ENCODE measurements around the gene C9orf78.

Gene C9orf78

GRCh38 chr9:129839324-129840023 is 4.4 kb upstream of the C9orf78 start:
- DNase-seq (ENCODE audit: low read depth): no peak

- peak; percentile 25 for DNase-seq (ENCODE audit: low read depth)
These were observed 3.7 kb upstream of the C9orf78 start for GRCh38 chr9:129838707-129839259.

DNA sequence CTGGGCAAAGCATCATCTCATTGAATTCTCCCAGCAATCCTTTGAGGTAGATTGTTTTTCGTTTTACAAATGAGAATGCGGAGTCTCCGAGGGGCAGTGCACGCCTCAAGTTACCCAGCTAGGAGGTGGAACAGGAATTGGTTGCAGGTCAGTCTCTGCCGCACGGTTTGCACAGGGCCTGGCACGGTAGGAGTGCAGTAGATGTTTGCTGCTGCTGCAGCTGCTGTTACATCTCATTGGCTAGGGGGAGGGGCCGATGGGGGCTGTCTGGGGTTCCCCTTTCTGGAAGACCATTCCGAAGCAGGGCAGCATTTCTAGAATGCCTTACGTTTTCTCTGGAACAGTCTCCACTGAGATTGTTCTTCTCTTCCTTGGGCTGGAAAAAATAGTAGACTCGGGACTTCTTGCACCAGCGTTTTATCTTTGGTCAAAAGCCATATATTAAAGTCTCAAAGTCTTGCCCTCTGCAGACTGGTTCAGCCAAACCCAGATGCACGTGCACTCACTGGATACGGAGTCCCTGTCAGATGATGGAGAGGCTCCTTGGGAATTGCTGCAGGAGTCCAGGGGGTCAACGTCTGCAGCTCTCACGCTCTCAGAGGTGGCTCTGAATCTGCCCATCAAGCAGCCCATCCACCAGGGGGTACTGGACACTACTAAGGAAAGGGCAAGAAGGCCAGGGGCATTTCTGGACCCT is 1.4 kb upstream of the C9orf78 start:
- DNase-seq (ENCODE audit: low read depth): peak; percentile 46

- DNase-seq (ENCODE audit: low read depth): no peak
These were observed 767 bp upstream of the C9orf78 start for GRCh38 chr9:129835860-129836223.

DNA sequence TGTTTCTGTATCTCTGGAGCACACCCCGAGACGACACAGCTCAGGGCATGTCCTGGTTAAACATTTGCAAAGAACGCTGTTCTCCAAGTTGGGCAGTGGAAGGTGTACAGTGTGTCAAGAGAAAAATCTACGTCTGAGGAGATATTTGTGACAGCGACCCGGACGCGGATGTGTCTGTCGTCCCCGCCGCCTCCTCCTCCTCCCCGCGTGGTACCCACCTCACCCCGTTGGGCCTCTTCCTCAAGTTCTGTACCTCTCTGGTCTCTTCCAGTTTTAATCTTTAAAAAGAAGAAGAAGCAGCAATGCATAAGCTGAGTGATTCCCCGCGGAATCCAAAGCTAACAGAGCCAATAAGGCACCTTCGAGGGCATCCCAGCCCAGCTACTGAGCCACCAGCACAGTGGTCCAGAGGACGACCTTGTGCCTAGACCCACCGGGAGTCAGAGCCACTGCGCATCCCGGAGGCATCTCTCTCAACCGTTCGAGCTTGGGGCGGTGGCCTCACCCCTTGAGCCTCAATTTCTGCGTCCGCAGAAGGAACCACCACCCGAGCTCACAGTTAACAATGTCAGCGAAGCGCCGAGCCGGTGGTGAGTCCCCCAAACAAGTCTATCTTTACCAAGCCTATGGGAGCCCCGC is 467 bp downstream of the C9orf78 start:
- no peak for DNase-seq (ENCODE audit: low read depth)

DNA sequence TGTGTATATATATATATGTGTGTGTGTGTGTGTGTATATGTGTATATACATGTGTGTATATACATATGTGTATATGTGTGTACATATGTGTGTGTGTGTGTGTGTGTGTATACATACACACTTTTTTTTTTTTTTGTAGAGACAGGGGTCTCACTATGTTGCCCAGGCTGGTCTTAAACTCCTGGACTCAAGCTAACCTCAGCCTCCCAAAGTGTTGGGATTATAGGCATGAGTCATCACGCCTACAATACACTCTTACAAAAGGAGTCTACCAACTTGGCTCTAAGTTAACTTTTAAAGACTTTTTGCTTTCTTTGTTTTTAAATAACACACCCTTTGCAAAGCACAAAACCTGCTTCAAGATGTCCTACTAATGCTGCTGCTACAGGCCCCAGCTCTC is 2.1 kb downstream of the C9orf78 start:
- DNase-seq (ENCODE audit: low read depth): no peak

- no peak for DNase-seq (ENCODE audit: low read depth)
These were observed 6.1 kb downstream of the C9orf78 start for GRCh38 chr9:129828969-129829368.

- no peak for DNase-seq (ENCODE audit: low read depth)
These were observed 7.0 kb downstream of the C9orf78 start for GRCh38 chr9:129828051-129828450.

GRCh38 chr9:129826759-129827158 is 8.3 kb downstream of the C9orf78 start:
- DNase-seq (ENCODE audit: low read depth): no peak

GRCh38 chr9:129826344-129826743 is 8.7 kb downstream of the C9orf78 start:
- DNase-seq (ENCODE audit: low read depth): no peak

- peak; percentile 92 for DNase-seq (ENCODE audit: low read depth)
These were observed 11.0 kb downstream of the C9orf78 start, which contains the start of gene TOR1A for GRCh38 chr9:129823935-129824601. Gene TOR1A (minus strand): TSS chr9:129824136. CDS start chr9:129824085, 51 bp downstream.

GRCh38 chr9:129823542-129823934 is 11.5 kb downstream of the C9orf78 start:
- DNase-seq (ENCODE audit: low read depth): no peak

DNA sequence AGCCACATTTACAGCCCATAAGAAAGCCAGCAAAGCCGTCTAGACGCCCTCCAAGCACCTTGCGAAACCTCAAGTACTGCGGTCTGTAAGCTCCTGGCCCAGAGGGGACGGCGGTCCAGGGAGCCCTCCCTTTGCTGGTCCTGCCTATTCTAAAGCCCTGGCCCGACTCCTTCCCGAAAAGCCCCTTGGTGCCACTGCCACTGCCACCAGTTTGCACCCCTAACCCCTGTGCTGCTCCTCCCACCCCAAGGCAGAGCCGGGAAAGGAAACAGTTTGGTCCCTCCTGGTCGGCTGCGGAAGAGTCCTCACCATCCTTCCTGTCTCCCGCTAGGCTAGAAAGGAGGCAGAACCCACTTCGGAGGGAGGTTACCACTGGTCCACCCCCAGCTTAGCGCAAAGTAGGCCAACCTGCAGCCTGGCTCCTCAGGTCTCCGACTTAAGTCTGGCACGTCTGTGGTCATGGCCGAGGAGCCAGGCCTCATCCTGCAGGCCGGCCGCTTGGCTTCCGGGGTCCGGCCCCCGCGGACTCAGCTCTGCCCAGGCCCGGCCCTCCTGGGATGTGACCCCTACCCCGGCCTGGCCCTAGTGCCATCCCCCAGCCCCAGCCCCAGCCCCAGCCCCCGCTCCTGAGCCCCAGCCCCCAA is 12.1 kb downstream of the C9orf78 start:
- no peak for DNase-seq (ENCODE audit: low read depth)

DNA sequence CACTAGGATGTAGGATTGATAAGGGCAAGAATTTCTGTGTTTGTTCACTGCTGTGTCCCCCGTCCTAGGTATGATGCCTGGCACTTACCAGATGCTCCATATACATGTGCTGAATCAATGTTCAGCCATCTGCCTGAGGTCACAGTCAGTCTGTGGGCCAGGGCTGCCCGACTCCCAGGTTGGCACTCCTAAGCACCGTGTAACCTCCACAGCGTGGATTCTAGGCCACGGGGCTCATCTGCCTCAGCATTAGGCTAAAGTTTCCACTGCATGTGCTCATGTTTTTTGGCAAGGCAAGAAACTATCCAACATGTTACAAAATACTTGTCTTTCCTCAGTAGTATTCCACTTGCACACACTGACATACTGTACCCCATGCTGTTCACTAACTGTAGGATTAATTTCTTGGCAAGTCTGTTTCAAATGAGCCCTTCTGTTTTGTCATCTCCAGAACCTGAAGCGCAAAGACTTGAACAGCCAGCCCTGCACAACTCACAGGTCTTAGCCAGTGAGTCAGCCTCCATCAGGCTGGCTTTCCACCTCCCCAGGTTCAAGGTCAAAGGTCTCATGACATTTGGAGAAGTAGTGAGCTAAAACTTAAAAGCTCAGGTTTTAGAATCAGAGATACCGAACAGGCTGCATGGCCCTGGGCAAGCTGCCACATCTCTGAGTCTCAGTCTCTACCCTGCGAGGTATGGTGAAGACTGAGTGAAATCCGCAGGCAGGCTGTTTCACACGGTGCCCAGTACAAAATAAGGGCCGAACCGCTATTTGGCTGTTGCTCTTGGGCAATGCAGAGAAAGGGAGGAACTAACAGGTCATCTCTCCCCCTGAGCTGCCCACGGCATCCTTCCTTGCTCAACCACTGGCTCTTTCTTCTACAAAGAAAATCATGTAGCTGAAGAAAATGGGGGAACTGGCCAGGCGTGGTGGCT is 18.3 kb downstream of the C9orf78 start:
- no peak for DNase-seq (ENCODE audit: low read depth)

DNA sequence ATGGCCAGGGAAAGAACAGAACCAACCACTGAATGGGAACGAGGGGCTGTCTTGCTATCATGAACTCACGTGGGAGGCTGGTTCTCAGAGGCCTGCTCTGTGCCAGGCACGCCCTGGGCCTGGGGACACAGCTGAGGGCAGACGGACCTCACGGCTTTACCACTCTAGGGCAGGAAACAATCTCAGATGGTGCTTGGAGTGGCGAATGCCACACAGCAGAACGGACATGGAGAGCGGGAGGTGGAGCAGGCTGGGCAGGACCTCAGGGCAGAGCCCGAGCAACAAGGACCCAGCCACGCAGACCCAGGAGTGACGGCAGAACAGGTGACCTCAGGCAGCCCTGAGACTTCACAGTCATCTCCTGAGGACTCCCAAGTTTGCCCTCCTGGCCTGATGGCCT is 19.8 kb downstream of the C9orf78 start:
- DNase-seq (ENCODE audit: low read depth): no peak

GRCh38 chr9:129814432-129815223 is 20.4 kb downstream of the C9orf78 start:
- no peak for DNase-seq (ENCODE audit: low read depth)

GRCh38 chr9:129813661-129814060 is 21.4 kb downstream of the C9orf78 start:
- no peak for DNase-seq (ENCODE audit: low read depth)

DNA sequence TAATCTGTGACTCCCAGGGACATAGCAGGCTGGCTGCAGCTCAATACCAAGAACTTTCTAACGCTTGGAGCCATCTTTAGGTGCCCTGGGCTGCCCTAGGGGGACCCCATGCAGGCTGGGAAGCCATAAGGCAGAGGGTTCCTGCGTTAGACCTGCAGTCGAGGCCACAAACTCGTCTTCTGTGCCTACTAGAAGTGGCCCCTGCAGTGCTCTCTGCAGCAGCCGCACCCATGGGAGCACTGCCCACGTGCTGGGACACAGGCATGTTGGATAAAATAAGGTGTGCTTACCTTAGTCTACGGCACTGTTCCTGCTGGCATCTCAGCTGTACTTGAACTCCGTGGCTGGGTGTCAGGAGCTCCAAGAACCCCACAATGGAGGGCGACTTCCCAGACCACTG is 22.7 kb downstream of the C9orf78 start:
- no peak for DNase-seq (ENCODE audit: low read depth)

- no peak for DNase-seq (ENCODE audit: low read depth)
These were observed 23.1 kb downstream of the C9orf78 start for GRCh38 chr9:129811967-129812363.

DNA sequence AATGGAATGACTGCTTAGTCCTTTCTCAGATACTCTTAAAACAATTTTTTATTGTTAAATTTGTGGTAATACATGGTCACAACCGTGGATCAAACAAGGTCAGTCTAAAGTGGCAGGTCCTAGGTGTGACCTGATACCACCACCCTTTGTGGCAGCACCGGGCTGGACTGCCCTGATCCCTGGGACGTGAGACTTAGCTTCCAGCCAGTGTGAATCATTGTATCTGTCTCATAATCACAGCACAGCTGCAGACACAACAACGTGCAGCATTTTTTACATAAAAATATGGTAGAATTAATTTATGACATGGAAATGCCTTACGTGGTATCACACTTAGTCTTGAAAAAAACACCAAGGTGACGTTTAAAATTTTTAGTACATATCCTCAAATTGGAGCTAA is 24.3 kb downstream of the C9orf78 start:
- no peak for DNase-seq (ENCODE audit: low read depth)

Data from activated T-cell treated with anti-CD3 and anti-CD28 coated beads for 24 hours (primary cell).